ENCODE measurements around the gene C1orf232. TPM values are rescaled to one million over a fixed set of nuclear protein-coding genes. Genes with fewer than 3 reads are reported as not detected.

The C1orf232 gene
- total and polyA plus RNA-seq, 2 of the 8 experiments (the other 6 are each of a cell fraction or from before 2014, with no cell fraction given) = not detected

DNA sequence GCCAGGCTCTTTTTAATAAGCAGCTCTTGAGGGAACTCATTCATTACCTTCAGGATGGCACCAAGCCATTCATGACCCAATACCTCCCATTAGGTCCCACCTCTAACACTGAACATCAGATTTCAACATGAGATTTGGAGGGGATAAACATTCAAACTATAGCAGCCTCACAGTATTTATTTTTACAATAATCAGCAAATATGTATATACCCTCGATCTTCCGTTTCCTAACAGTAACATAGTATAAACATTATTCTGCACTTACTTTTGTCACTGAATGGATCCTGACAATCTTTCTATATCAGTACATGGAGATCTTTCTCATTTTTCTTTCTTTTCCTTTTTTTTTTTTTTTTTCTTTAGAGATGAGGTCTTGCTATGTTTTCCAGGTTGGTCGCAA, 27.0 kb upstream of the C1orf232 start:
- Histone ChIP-seq H4K5ac (ENCODE audit: insufficient read length, low read depth, low read length) (no peak overlapping the region), H2BK120ac (replicated peaks; ENCODE audit: low read depth, low read length) (no peak overlapping the region), H3K27ac (ENCODE audit: low read depth, low read length) (no peak overlapping the region), H2BK12ac (ENCODE audit: low read depth, low read length) (no peak overlapping the region), H3K14ac (ENCODE audit: insufficient read length) (no peak overlapping the region), H3K56ac (replicated peaks; ENCODE audit: insufficient read length, low read depth, low read length) (no peak overlapping the region), H2AK5ac (ENCODE audit: low read depth, low read length) (no peak overlapping the region), H3K4ac (replicated peaks; ENCODE audit: insufficient read length, low read depth, low read length) (no peak overlapping the region), H4K91ac (replicated peaks; ENCODE audit: insufficient read length, low read length) (no peak overlapping the region), H3K27me3 (replicated peaks in 1 of 4; ENCODE audit: control insufficient read depth in 3 of 4, extremely low read depth in 1 of 4, insufficient read depth in 3 of 4, low read length in 3 of 4) (no peaks in the 10 kb centered on the region), H3K9me3 (ENCODE audit: insufficient read depth in 2 of 2, low read depth in 1 of 2, low read length in 1 of 2) (no peaks in the 10 kb centered on the region), H3K36me3 (ENCODE audit: control insufficient read depth in 2 of 4, insufficient read depth in 4 of 4, low read length in 3 of 4) (no peaks in the 10 kb centered on the region), H2BK20ac (ENCODE audit: low read length) (no peak overlapping the region), H3K79me2 (ENCODE audit: control insufficient read depth in 1 of 2, insufficient read depth in 2 of 2, low read length in 2 of 2) (no peaks in the 10 kb centered on the region), H2BK15ac (ENCODE audit: low read length) (no peak overlapping the region), H3K4me2 (ENCODE audit: insufficient read depth in 1 of 2, low read depth in 2 of 2, low read length in 2 of 2) (no peak overlapping the region), H3K9ac (replicated peaks in 1 of 4; ENCODE audit: extremely low read depth in 1 of 4, low read depth in 3 of 4, low read length in 3 of 4) (no peak overlapping the region), H2AFZ (ENCODE audit: low read length) (no peak overlapping the region), H3K23me2 (ENCODE audit: low read depth, low read length) (no peaks in the 10 kb centered on the region; the same call in 1 of the 2 replicates), H3K18ac (ENCODE audit: extremely low read depth, low read length) (no peak overlapping the region), H3K4me3 (ENCODE audit: extremely low read depth in 1 of 4, insufficient read depth in 2 of 4, low read depth in 3 of 4, low read length in 4 of 4) (no peak overlapping the region), H3K23ac (ENCODE audit: insufficient read length) (no peak overlapping the region), H4K20me1 (replicated peaks in 1 of 2; ENCODE audit: control insufficient read depth in 1 of 2, insufficient read depth in 2 of 2, low read length in 2 of 2) (no peaks in the 10 kb centered on the region), H3K79me1 (ENCODE audit: low read depth, low read length) (no peaks in the 10 kb centered on the region), H4K8ac (ENCODE audit: extremely low read depth, insufficient read depth, low read length) (no peak overlapping the region), H3K4me1 (replicated peaks in 1 of 4; ENCODE audit: control insufficient read depth in 3 of 4, insufficient read depth in 4 of 4, low read length in 3 of 4) (peaks cover 0 to 4% (median 4%) of the 10 kb centered on the region in 4 experiments; a peak in 5 of 7 replicates), H2BK5ac (ENCODE audit: low read depth, low read length) (no peak overlapping the region)
- no peak for DNase-seq (ENCODE audit: low read depth in 1 of 2, low spot score in 2 of 2)
- ChIA-PET POLR2A (ENCODE audit: partially characterized antibody) (no interaction called here), CTCF (ENCODE audit: partially characterized antibody) (interaction anchor here (0.6 to 1.8 kb wide), 3 partner anchors 22 to 50 kb away, joined by 3 read pairs; no protein-coding TSS in a partner anchor)
- no peak for FAIRE-seq
- TF ChIP-seq HDAC6 (IDR thresholded peaks at IDR 0.05; ENCODE audit: low read depth, low read length) (no peak), MAX (IDR thresholded peaks at IDR 0.05) (no peak), RNF2 (IDR thresholded peaks at IDR 0.05; ENCODE audit: borderline replicate concordance, low read depth, low read length, missing control alignments, poor library complexity, severe bottlenecking) (no peak), SIN3A (conservative IDR thresholded peaks at IDR 0.05 in 1 of 2, IDR thresholded peaks at IDR 0.05 in 1 of 2; ENCODE audit: low read depth in 1 of 2, low read length in 2 of 2) (no peak), SIRT6 (IDR thresholded peaks at IDR 0.05; ENCODE audit: low read length) (no peak), NRF1 (IDR thresholded peaks at IDR 0.05; ENCODE audit: low read depth, low read length) (no peak)
- WGBS, 2 experiments (ENCODE audit: extremely low coverage in 1 of 2, insufficient coverage in 1 of 2, insufficient read length in 1 of 2, insufficient replicate concordance in 2 of 2, low coverage in 1 of 2, low lambda C conversion rate in 2 of 2, missing lambda C conversion rate in 1 of 2) = 77% methylated on average over 2 of the region's 3 CpGs; no CpG with 5 or more reads in 1 of the 2 experiments

Measured in H1 (cell line).